Transverse colon (tissue), 3 donors: Measurements from ENCODE around the gene UNC13B.

Experiments
- CTCF ChIP-seq, 5 experiments: fragments of 200-600 bp in 3 of 5; fragments of 450-650 bp in 2 of 5; sonication (generic) in 3 of 5; IDR thresholded peaks; 1 replicate in 2 of 5; 2 replicates in 3 of 5; pipeline ENCODE4 v1.5.1; 2016 to 2017; ENCODE audit warnings: antibody characterized with exemption in 5 of 5, inconsistent platforms in 3 of 5, mild to moderate bottlenecking in 2 of 5, moderate library complexity in 1 of 5
- EP300 ChIP-seq: sonication (generic); formaldehyde crosslinking; IDR thresholded peaks from one replicate; pipeline ENCODE4 v1.6.1; 2017; ENCODE audit warnings: antibody characterized with exemption, low read depth
- POLR2A ChIP-seq: fragments of 450-650 bp; IDR thresholded peaks from one replicate; pipeline ENCODE4 v1.6.1; 2016; ENCODE audit warnings: antibody characterized with exemption, mild to moderate bottlenecking, moderate library complexity

GRCh38 chr9:35257986-35258659 lies 96.3 kb downstream of the UNC13B start:
- no peak for TF ChIP-seq CTCF (IDR thresholded peaks at IDR 0.05)
- no peak for TF ChIP-seq POLR2A
- no peak for TF ChIP-seq EP300
